ENCODE results near the gene TLK1.

DNA sequence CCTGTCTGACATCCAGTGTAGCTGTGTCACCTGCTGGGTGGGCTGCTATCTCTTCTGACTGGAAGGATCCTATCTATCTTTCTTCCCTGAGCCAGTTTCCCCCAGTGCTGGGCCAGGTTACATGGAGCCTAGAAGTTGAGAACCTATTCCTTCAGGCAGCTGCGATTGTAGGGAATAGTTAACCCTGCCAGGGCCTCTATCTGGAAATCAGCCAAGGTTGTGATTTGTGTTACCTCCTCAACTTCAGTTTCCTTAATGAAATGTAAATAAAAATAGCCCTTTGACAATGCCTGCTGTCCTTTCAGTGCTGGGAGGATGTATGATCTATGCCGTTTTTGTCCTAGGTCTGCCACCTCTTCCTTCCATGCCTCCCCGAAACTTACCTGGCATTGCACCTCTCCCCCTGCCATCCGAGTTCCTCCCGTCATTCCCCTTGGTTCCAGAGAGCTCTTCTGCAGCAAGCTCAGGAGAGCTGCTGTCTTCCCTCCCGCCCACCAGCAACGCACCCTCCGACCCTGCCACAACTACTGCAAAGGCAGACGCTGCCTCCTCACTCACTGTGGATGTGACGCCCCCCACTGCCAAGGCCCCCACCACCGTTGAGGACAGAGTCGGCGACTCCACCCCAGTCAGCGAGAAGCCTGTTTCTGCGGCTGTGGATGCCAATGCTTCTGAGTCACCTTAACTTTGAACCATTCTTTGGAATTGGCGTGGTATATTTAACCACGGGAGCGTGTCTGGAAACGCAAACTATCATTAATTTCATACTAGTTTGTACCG, 195.1 kb downstream of the TLK1 start:
- TF ChIP-seq POLR2A (conservative IDR thresholded peaks at IDR 0.05) (no peak), NR2C2 (CRISPR knock-in tag; IDR thresholded peaks at IDR 0.05) (no peak), NR2C2 (tag; IDR thresholded peaks at IDR 0.05) (no peak), ZNF586 (CRISPR knock-in tag; conservative IDR thresholded peaks at IDR 0.05) (no peak), SREBF2 (CRISPR knock-in tag; IDR thresholded peaks at IDR 0.05) (no peak), EZH2 (IDR thresholded peaks at IDR 0.05; ENCODE audit: borderline replicate concordance, low read depth, low read length) (no peak), SMARCE1 (IDR thresholded peaks at IDR 0.05) (no peak), ZNF197 (CRISPR knock-in tag; IDR thresholded peaks at IDR 0.05; ENCODE audit: low read depth) (no peak), GATA2 (CRISPR knock-in tag; IDR thresholded peaks at IDR 0.05) (no peak), POLR2AphosphoS5 (IDR thresholded peaks at IDR 0.05; ENCODE audit: control insufficient read depth, insufficient read depth, low read depth, low read length) (no peak), USF2 (CRISPR knock-in tag; IDR thresholded peaks at IDR 0.05) (no peak)
- TF ChIP-seq, protein P1, sequence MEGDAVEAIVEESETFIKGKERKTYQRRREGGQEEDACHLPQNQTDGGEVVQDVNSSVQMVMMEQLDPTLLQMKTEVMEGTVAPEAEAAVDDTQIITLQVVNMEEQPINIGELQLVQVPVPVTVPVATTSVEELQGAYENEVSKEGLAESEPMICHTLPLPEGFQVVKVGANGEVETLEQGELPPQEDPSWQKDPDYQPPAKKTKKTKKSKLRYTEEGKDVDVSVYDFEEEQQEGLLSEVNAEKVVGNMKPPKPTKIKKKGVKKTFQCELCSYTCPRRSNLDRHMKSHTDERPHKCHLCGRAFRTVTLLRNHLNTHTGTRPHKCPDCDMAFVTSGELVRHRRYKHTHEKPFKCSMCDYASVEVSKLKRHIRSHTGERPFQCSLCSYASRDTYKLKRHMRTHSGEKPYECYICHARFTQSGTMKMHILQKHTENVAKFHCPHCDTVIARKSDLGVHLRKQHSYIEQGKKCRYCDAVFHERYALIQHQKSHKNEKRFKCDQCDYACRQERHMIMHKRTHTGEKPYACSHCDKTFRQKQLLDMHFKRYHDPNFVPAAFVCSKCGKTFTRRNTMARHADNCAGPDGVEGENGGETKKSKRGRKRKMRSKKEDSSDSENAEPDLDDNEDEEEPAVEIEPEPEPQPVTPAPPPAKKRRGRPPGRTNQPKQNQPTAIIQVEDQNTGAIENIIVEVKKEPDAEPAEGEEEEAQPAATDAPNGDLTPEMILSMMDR (IDR thresholded peaks at IDR 0.05 in 2 of 3, conservative IDR thresholded peaks at IDR 0.05 in 1 of 3; ENCODE audit: insufficient read depth in 2 of 3, low read depth in 1 of 3, low read length in 3 of 3) = no peak
- TF ChIP-seq, protein P2, sequence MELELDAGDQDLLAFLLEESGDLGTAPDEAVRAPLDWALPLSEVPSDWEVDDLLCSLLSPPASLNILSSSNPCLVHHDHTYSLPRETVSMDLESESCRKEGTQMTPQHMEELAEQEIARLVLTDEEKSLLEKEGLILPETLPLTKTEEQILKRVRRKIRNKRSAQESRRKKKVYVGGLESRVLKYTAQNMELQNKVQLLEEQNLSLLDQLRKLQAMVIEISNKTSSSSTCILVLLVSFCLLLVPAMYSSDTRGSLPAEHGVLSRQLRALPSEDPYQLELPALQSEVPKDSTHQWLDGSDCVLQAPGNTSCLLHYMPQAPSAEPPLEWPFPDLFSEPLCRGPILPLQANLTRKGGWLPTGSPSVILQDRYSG (tag; conservative IDR thresholded peaks at IDR 0.05; ENCODE audit: low read depth) = no peak

All from K562 (cell line).